SW 1271 (cell line): ENCODE results near the gene LRRC4B.
"Not testable (repeated sequence)": the region's sequence is repeated elsewhere in the genome, so short reads cannot be mapped to it uniquely, and the experiment has no call there.

Experiments
- DNase-seq, 2 experiments: peaks; one replicate each; lab custom pipeline; 2025; lab: John Stamatoyannopoulos, UW

The LRRC4B gene, protein sequence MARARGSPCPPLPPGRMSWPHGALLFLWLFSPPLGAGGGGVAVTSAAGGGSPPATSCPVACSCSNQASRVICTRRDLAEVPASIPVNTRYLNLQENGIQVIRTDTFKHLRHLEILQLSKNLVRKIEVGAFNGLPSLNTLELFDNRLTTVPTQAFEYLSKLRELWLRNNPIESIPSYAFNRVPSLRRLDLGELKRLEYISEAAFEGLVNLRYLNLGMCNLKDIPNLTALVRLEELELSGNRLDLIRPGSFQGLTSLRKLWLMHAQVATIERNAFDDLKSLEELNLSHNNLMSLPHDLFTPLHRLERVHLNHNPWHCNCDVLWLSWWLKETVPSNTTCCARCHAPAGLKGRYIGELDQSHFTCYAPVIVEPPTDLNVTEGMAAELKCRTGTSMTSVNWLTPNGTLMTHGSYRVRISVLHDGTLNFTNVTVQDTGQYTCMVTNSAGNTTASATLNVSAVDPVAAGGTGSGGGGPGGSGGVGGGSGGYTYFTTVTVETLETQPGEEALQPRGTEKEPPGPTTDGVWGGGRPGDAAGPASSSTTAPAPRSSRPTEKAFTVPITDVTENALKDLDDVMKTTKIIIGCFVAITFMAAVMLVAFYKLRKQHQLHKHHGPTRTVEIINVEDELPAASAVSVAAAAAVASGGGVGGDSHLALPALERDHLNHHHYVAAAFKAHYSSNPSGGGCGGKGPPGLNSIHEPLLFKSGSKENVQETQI

DNA sequence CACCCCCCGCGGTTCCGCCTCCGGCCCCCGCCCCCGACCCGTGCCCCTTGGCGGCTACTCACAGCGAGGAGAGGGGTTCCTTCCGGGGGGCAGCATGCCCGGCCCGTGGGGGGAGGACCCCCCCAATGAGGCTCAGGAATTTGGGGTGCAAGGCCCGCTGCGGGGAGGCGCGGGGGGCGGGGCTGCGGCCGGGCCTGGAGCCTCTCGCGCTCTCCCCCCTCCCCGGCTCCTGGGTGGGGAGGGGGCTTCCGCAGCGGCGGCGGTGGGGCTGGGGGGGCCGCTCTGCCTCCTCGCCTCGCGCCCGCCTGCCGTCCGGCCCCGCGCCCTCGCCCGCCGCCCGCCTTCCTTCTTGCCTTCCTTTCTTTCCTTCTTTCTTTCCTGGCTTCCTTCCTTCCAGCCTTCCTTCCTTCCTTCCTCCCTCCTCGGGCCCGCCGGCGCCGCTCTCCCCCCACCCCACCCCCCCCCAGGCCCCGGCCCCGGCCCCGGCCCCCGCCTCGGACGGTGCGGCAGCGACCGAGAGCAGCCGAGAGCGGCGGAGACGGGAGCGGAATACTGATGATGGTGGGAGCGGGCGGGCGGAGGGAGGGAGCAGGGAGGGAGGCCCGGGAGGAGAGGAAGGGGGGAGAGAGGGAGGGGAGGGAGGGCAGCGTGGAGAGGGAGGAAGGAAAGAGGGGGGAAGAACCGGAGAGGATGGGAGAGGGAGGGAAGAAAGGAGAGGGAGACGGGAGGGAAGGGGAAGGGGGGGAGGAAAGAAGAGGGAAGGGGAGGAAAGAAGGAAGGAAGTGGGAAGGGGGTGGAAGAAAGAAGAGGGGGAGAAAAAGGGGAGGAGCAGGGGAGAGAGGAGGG, at the start of gene LRRC4B:
Gene LRRC4B, minus strand, starts transcription at position 554 of the 846 bp plus-strand sequence. CDS start 19,597 bp downstream, outside the sequence.
- no peak for DNase-seq

GRCh38 chr19:50612504-50613404, 44.5 kb upstream of the LRRC4B start:
- DNase-seq: not testable (repeated sequence)

DNA sequence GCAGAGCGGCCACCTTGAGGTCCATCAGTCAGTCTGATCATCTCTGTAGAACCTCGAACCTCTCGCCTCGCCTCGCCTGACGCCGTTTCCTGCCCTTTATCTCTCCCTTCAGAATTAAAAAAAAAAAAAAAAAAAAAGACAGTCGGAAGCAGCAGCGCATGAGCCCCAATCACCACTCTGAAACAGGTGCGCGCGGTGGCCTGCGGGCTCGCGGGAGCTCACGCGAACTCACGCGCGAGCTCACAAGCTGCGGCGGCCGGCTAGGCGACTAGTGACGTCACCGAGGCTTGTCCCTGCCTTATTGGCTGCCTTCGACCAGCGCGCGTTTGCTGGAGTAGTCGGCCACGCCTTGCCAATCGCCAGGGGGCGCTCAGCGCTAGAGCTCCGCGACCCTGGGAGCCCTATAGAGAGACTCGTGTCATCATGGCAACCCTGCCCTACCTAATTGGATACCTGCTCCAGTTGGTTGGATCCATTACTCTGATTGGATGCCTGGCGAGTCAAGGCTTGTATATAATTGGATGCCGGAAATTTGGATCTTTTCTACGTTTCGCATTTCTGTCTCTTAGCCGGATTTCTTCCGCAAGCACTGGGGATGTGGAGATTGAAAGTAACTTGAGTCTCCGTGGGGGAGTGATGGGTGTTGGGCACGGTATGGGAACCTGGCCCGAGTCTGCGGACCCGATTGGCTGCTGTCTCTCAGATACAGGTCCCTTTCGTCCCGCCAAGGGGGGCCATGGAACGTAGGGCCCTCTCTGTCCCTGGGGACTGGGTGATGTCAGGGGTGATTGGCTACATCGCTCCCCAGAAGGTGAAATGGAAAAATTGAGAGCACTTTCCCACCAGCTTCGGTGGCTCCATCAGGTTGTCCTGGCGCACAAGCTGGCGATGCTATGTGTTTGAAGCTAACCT, 39.9 kb upstream of the LRRC4B start:
- DNase-seq: peak in 1 of 2 experiments; percentile 36

DNA sequence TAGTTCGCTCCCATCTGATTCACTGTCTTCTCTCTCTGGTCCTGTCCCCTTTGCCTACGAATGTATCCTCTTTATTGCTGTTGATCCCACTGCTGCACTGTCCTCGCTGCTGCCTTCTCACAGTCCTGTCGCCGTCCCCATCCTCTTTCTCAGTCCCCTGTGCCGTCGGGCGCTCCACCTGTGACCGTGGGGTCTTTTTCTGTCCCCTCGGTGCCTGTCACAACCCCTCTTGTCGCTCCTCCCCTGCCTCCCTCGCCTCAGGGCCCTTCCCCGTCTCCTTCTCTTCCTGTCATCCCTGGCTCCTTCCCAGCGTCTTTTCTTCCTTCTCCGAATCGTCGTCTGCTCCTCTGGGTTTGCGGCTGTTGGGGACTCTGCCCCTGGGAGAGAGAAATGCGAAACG, 39.2 kb upstream of the LRRC4B start:
- no peak for DNase-seq

- not testable (repeated sequence) for DNase-seq
Observed at GRCh38 chr19:50606059-50606836, 38.0 kb upstream of the LRRC4B start.

DNA sequence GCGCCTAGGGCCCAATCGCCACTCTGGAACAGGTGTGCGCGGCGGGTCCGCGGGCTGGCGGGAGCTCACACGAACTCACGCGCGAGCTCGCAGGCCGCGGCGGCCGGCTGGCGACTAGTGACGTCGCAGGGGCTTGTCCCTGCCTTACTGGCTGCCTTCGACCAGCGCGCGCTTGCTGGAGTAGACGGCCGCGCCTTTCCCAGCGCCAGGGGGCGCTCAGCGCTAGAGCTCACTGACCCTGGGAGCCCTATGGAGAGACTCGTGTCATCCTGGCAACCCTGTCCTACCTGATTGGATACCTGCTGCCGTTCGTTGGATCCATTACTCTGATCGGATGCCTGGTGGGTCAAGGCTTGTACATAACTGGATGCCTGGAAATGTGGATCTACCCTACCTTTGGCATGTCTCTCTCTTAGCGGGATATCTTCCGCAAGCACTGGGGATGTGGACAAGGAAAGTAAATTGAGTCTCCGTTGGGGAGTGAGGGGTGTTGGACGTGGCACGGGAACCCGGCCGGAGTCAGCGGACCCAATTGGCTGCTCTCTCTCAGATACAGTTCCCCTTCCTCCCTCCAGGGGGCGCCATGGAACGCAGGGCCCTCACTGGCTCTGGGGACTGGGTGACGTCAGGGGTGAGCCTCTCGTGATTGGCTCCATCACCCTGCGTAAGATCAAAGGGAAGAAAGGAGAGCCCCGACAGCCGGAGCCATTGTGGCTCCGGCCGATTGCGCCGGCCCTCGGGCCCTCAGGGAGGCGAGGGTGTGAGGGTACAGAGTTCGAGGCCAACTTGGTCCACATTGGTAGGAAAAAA, 36.2 kb upstream of the LRRC4B start:
- not testable (repeated sequence) for DNase-seq

DNA sequence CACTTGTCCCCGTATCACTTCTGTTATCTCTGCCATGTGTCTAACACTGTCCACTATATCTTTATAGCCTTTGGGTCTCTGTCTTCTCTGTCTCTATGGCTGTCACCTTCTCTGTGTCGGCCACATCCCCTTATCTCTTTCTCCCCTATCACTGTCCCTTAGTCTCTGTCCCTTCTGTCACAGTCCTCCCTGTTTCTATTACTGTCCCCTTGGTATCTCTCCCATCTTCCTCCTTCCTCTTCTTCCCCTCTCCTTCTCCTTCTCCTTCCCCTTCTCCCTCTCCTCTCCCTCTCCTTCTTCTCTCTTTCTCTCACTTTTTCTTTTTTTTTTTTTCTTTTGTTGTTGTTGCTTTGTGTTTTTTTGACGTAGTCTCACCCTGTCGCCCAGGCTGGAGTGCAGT, 34.7 kb upstream of the LRRC4B start:
- DNase-seq: no peak

DNA sequence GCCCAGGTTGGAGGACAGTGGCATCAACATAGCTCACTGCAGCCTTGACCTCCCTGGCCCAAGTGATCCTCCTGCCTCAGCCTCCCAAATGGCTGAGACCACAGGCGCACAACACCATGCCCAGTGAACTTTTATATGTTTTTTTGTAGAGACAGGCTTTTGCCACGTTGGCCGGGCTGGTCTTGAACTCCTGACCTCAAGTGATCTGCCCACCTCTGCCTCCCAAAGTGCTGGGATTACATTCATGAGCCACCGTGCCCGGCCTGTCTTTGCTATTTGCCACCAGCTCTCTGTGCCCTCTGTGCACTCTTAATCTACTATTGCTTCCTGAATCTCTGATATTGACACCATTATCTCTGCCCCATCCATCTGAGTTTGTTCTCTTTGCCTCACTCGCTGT, 34.3 kb upstream of the LRRC4B start:
- DNase-seq: no peak

DNA sequence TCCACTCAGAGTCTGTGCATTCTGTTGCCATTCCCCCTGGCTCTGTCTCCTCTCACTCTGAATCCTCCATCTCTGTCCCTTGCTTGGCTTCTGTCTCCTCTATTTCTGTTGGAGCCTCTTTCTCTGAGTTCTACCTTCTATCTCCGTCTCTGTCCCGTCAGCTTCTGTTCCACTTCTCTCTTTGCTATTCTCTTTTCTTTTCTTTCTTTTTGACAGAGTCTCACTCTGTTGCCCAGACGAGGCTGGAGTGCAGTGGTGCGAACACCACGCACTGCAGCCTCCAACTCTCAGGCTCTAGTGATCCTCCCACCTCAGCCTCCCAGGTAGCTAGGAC, 33.8 kb upstream of the LRRC4B start:
- no peak for DNase-seq

DNA sequence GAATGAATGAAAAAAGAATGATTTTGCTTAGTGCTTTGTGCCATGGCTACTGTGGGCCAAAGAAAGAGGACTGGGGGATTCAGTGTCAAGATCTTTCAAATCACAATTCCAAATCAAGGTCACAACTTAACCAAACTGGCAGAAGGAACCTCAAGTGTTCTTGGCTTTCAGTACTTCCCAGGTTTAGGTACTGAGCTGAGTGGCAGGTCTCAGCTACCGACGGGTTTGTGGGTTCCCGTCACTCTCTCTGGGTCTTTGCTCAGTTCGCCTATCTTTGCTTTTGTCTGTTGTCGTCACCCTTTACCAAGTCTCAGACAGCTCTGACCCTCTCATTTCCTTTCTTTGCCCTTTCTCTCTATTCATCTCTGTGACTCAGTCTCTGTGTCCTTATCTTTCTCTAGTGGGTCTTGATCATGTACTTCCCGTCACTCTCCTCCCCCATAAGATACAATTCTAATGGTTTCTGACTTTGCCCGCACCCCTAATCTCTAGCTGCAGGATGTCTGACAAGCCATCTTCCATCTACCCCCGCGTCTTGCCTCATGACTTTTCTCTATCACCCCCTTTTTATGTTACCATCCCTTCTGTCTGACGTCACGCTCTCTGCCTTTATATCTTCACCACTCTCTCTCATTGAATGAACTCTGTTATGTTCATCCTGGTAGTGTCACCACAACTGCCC, 33.3 kb upstream of the LRRC4B start:
- DNase-seq: no peak

DNA sequence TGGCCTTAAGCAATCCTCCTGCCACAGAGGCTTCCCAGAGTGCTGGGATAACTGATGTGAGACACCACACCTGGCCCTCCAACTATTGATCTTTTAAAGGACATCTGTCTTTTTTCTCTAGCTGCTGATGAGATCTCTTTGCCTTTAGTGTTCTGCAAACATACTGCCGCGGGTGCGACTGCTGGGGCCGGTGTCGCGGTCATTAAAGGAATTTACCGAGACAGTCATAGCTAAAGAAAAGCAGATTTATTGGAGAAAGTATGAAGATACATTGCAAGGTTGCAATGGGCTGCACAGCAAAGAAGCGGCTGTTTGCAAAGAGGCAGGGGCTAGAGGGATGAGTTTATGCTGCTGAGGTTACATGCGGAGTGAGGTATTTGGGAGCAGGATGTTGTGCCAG, 31.2 kb upstream of the LRRC4B start:
- DNase-seq: no peak

DNA sequence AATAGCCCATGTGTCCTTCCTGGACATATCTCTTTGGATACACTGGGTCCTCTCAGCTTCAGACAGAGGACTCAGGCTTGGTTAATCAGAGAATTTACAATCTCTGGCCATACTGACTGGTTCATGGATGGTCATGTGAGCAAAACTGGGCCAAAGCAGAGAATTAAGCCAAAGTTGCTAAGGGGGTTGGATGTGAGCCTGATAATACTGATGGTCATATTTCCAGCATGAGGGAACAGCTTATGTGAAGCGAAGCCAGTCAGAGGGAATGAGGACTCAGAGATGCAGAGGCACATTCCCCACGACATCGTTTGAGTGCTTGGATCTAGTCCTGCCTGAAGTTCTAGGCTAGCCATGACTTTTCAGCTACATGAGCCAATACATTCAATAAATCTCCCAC, 22.0 kb upstream of the LRRC4B start:
- DNase-seq: no peak

DNA sequence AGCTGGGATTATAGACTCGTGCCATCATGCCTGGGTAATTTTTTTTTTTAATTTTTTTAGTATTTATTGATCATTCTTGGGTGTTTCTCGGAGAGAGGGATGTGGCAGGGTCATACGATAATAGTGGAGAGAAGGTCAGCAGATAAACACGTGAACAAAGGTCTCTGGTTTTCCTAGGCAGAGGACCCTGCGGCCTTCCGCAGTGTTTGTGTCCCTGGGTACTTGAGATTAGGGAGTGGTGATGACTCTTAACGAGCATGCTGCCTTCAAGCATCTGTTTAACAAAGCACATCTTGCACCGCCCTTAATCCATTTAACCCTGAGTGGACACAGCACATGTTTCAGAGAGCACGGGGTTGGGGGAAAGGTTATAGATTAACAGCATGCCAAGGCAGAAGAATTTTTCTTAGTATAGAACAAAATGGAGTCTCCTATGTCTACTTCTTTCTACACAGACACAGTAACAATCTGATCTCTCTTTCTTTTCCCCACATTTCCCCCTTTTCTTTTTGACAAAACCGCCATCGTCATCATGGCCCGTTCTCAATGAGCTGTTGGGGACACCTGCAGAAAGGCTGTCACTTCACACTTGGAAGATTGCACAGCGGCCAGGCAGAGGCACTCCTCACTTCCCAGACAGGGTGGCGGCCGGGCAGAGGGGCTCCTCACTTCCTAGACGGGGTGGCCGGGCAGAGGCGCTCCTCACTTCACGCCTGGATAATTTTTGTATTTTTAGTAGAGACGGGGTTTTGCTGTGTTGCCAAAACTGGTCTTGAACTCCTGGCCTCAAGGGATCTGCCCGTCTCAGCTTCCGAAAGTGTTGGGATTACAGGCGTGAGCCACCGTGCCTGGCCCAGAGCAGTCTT, 13.8 kb upstream of the LRRC4B start:
- not testable (repeated sequence) for DNase-seq

DNA sequence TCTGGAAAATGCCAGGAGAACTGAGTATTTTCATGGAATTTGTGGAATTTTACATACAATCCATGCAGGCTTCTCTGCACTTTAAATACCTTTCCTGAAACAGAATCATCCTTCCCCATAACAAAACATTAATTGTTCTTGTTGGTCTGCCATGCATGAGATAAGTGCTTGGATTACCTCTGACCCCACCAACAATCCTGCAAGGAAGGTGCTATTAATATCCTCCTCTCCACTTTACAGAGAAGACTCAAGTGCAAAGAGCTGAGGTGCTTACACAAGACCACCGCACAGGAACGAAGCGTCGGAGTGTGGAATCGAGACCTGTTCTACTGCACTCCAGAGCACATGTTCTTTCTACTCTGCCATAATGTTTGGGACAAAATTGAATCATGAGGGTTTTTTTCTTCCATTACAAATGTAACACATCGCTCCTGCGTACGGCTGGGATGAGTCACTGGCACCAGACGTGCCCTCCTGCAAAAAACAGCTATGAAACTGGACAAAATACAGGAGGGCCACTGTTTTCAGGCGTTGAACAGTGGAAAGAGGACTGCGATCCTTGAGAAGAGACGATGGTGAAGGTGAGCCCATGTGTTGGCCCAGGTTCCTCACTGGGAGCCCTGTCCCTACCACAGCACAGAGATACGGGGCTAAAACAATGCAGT, 12.9 kb upstream of the LRRC4B start:
- DNase-seq: no peak

- no peak for DNase-seq
Observed at GRCh38 chr19:50580240-50580639, 12.0 kb upstream of the LRRC4B start.

DNA sequence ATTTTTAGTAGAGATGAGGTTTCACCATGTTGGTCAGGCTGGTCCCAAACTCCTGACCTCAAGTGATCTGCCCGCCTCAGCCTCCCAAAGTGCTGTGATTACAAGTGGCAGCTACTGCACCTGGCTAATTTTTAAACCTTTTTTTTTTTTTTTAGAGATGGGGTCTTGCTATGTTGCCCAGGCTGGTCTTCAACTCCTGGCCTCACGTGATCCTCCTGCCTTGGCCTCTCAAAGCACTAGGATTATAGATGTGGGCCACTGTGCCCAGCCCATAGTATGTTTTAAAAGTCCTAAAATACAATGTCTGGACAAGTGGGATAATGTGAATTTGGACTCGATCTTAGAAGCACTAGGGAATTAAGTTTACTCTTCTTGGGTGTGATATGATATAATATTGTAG, 8.5 kb upstream of the LRRC4B start:
- DNase-seq: not testable (repeated sequence)
